Mesenchymal stem cell (in vitro differentiated cells and primary cell): ENCODE results near the gene DYNC1H1.
"Not testable (repeated sequence)": the region's sequence is repeated elsewhere in the genome, so short reads cannot be mapped to it uniquely, and the experiment has no call there.

Experiments
- DNase-seq: peaks from one replicate; pipeline ENCODE4 v3.0.0-alpha.2; 2013
- H2AFZ ChIP-seq: one replicate; pipeline ENCODE4 v1.6.1; 2013; ENCODE audit warnings: low read depth, mild to moderate bottlenecking, control low read depth, inconsistent platforms, low read length, moderate library complexity
- H2AK5ac ChIP-seq: 2 replicates; pipeline ENCODE4 v1.6.1; 2013; ENCODE audit warnings: low read length, moderate library complexity, mild to moderate bottlenecking, inconsistent platforms; ENCODE audit not compliant: severe bottlenecking
- H2BK120ac ChIP-seq: one replicate; pipeline ENCODE4 v1.6.1; 2013; ENCODE audit warnings: low read depth, mild to moderate bottlenecking, inconsistent platforms, low read length, moderate library complexity
- H2BK12ac ChIP-seq, 2 experiments: one replicate each; pipeline ENCODE4 v1.6.1; 2013; ENCODE audit warnings: inconsistent platforms in 2 of 2, low read length in 2 of 2, mild to moderate bottlenecking in 2 of 2, moderate library complexity in 2 of 2, control low read depth in 1 of 2
- H2BK15ac ChIP-seq: one replicate; pipeline ENCODE4 v1.6.1; 2013; ENCODE audit warnings: mild to moderate bottlenecking, low read depth, inconsistent platforms; ENCODE audit not compliant: poor library complexity, severe bottlenecking
- H2BK5ac ChIP-seq: 2 replicates; pipeline ENCODE4 v1.6.1; 2013; ENCODE audit warnings: low read depth, mild to moderate bottlenecking, low read length, control low read depth, inconsistent platforms; ENCODE audit not compliant: poor library complexity, severe bottlenecking
- H3K14ac ChIP-seq, 2 experiments: one replicate each; pipeline ENCODE4 v1.6.1; 2013; ENCODE audit warnings: inconsistent platforms in 2 of 2, low read length in 2 of 2, control low read depth in 1 of 2, mild to moderate bottlenecking in 1 of 2, moderate library complexity in 1 of 2
- H3K18ac ChIP-seq, 2 experiments: one replicate each; pipeline ENCODE4 v1.6.1; 2013; ENCODE audit warnings: inconsistent platforms in 2 of 2, low read length in 2 of 2, control low read depth in 1 of 2, low read depth in 1 of 2, mild to moderate bottlenecking in 1 of 2
- H3K23ac ChIP-seq, 2 experiments: one replicate each; pipeline ENCODE4 v1.6.1; 2013; ENCODE audit warnings: inconsistent platforms in 2 of 2, low read length in 2 of 2, mild to moderate bottlenecking in 2 of 2, moderate library complexity in 2 of 2, control low read depth in 1 of 2
- H3K27ac ChIP-seq: 2 replicates; pipeline ENCODE4 v1.5.1; 2013; ENCODE audit warnings: mild to moderate bottlenecking, moderate library complexity, low read length, control low read depth, inconsistent platforms; ENCODE audit not compliant: poor library complexity, severe bottlenecking
- H3K27me3 ChIP-seq, 2 experiments: 2 replicates each; pipeline versions ENCODE4 v1.6.1 to v1.7.0; 2013; ENCODE audit warnings: low read length in 2 of 2, mild to moderate bottlenecking in 2 of 2, moderate library complexity in 2 of 2, control low read depth in 1 of 2, inconsistent platforms in 1 of 2; ENCODE audit not compliant: control insufficient read depth in 1 of 2, insufficient read depth in 1 of 2
- H3K36me3 ChIP-seq, 2 experiments: 2 replicates each; pipeline versions ENCODE4 v1.6.1 to v1.7.0; 2013; ENCODE audit warnings: low read length in 2 of 2, control low read depth in 1 of 2, inconsistent platforms in 1 of 2, low read depth in 1 of 2, mild to moderate bottlenecking in 1 of 2; ENCODE audit not compliant: insufficient read depth in 2 of 2, control insufficient read depth in 1 of 2
- H3K4ac ChIP-seq, 2 experiments: one replicate each; pipeline ENCODE4 v1.6.1; 2013; ENCODE audit warnings: inconsistent platforms in 2 of 2, low read length in 2 of 2, mild to moderate bottlenecking in 2 of 2, moderate library complexity in 2 of 2, control low read depth in 1 of 2, low read depth in 1 of 2
- H3K4me1 ChIP-seq: 2 replicates; pipeline ENCODE4 v1.6.1; 2013; ENCODE audit warnings: low read depth, low read length, control low read depth; ENCODE audit not compliant: control insufficient read depth, insufficient read depth
- H3K4me2 ChIP-seq: 2 replicates; pipeline ENCODE4 v1.6.1; 2013; ENCODE audit warnings: low read length, mild to moderate bottlenecking, inconsistent platforms; ENCODE audit not compliant: poor library complexity, severe bottlenecking
- H3K4me3 ChIP-seq, 2 experiments: 2 replicates each; pipeline versions ENCODE4 v1.5.1 to v1.7.0; 2013; ENCODE audit warnings: low read length in 2 of 2, mild to moderate bottlenecking in 2 of 2, control low read depth in 1 of 2, low read depth in 1 of 2; ENCODE audit not compliant: insufficient read depth in 1 of 2
- H3K79me1 ChIP-seq: replicated peaks from 2 replicates; pipeline ENCODE4 v1.6.1; 2013; ENCODE audit warnings: mild to moderate bottlenecking, control low read depth, low read length, inconsistent platforms; ENCODE audit not compliant: poor library complexity, severe bottlenecking
- H3K9ac ChIP-seq: 2 replicates; pipeline ENCODE4 v1.7.0; 2013; ENCODE audit warnings: mild to moderate bottlenecking, low read length, moderate library complexity
- H3K9me3 ChIP-seq: 2 replicates; pipeline ENCODE4 v1.7.0; 2013; ENCODE audit warnings: mild to moderate bottlenecking, low read length; ENCODE audit not compliant: control insufficient read depth
- H4K8ac ChIP-seq: one replicate; pipeline ENCODE4 v1.6.1; 2013; ENCODE audit warnings: inconsistent platforms, mild to moderate bottlenecking, low read length, moderate library complexity
- H4K91ac ChIP-seq: one replicate; pipeline ENCODE4 v1.6.1; 2013; ENCODE audit warnings: mild to moderate bottlenecking, low read length, inconsistent platforms
- WGBS: methylation state at CpG from one replicate; pipeline ENCODE4 v1.1.7; 2013; ENCODE audit warnings: mixed read lengths; 5-methylcytosine and 5-hydroxymethylcytosine counted together

DYNC1H1 gene

GRCh38 chr14:102063109-102063807 is 98.9 kb downstream of the DYNC1H1 start:
- no peak overlapping the region for H3K4ac ChIP-seq
- peak overlapping the region; percentile 34 for H4K91ac ChIP-seq
- H3K79me1 ChIP-seq = no peaks in the 10 kb centered on the region
- no peaks in the 10 kb centered on the region for H3K36me3 ChIP-seq
- no peak overlapping the region for H3K14ac ChIP-seq
- no peak overlapping the region for H2AFZ ChIP-seq
- peak overlapping the region; percentile 19 for H3K4me2 ChIP-seq
- peaks cover 6% of the 10 kb centered on the region for H3K4me1 ChIP-seq
- peak; percentile 91 for DNase-seq
- no peak overlapping the region for H2BK120ac ChIP-seq
- H3K9me3 ChIP-seq = no peaks in the 10 kb centered on the region
- H3K4me3 ChIP-seq = no peak overlapping the region
- no peaks in the 10 kb centered on the region for H3K27me3 ChIP-seq
- peak overlapping the region; percentile 54 for H4K8ac ChIP-seq
- H3K23ac ChIP-seq = no peak overlapping the region
- no peak overlapping the region for H2AK5ac ChIP-seq
- H3K18ac ChIP-seq = no peak overlapping the region
- H3K27ac ChIP-seq = no peak overlapping the region
- 30% methylated on average over 25 of the region's 26 CpGs for WGBS
- H2BK12ac ChIP-seq = no peak overlapping the region
- H2BK15ac ChIP-seq = no peak overlapping the region
- H3K9ac ChIP-seq = no peak overlapping the region
- no peak overlapping the region for H2BK5ac ChIP-seq

DNA sequence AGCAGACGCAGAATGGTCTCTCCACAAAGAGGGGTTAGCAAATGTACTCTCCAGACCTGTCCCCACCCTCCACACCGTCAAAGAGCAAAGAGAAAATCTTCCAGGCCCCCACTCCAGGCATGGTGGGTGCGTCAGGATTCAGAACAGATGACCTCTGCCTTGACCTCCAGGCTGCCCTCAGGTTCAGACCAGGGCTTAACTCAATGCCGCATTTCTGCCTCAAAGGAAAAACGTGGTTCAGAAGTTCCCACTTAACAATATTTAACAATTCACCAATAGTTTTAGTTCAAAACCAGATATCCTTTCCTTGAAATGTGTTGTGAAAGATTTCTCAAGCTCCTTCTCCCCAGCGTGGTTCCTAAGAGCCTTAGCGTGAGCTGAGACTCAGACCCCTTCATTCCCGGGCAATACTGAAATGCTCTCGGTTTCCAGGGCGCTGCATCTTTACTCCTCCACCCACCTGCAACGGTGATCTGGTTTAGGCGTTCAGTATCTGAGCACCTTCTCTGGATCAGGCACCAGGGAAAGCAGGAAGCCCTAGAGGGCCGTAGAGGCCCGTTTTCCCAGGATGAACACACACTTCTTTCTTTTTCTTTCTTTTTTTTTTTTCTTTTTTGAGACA is 99.5 kb downstream of the DYNC1H1 start:
- H2BK120ac ChIP-seq = no peak overlapping the region
- no peaks in the 10 kb centered on the region for H3K36me3 ChIP-seq
- no peak overlapping the region for H2BK5ac ChIP-seq
- no peak for DNase-seq
- no peak overlapping the region for H2AK5ac ChIP-seq
- H4K8ac ChIP-seq = peak overlapping the region; percentile 54
- H3K4ac ChIP-seq = no peak overlapping the region
- no peak overlapping the region for H3K9ac ChIP-seq
- H2BK15ac ChIP-seq = no peak overlapping the region
- H3K18ac ChIP-seq = no peak overlapping the region
- H3K4me3 ChIP-seq = no peak overlapping the region
- H3K14ac ChIP-seq = no peak overlapping the region
- H2BK12ac ChIP-seq = no peak overlapping the region
- no peak overlapping the region for H4K91ac ChIP-seq
- H3K23ac ChIP-seq = no peak overlapping the region
- no peak overlapping the region for H3K4me2 ChIP-seq
- no peaks in the 10 kb centered on the region for H3K79me1 ChIP-seq
- no peaks in the 10 kb centered on the region for H3K9me3 ChIP-seq
- H3K27ac ChIP-seq = no peak overlapping the region
- H3K27me3 ChIP-seq = no peaks in the 10 kb centered on the region
- H3K4me1 ChIP-seq = peaks cover 6% of the 10 kb centered on the region
- WGBS = 87% methylated on average over 12 of the region's 14 CpGs
- no peak overlapping the region for H2AFZ ChIP-seq

GRCh38 chr14:102064590-102064989 is 100.2 kb downstream of the DYNC1H1 start:
- H2BK12ac ChIP-seq = not testable (repeated sequence)

GRCh38 chr14:102066041-102066451 is 101.7 kb downstream of the DYNC1H1 start:
- H3K14ac ChIP-seq = no peak overlapping the region
- peak overlapping the region; percentile 35 for H2BK5ac ChIP-seq
- DNase-seq = no peak
- H4K91ac ChIP-seq = no peak overlapping the region
- no peak overlapping the region for H3K27ac ChIP-seq
- WGBS = 90% methylated on average over 12 of the region's 12 CpGs
- no peak overlapping the region for H3K4me3 ChIP-seq
- H3K4me2 ChIP-seq = no peak overlapping the region
- H4K8ac ChIP-seq = no peak overlapping the region
- H3K9me3 ChIP-seq = no peaks in the 10 kb centered on the region
- no peak overlapping the region for H3K9ac ChIP-seq
- no peaks in the 10 kb centered on the region for H3K27me3 ChIP-seq
- H3K4me1 ChIP-seq = peaks cover 6% of the 10 kb centered on the region
- H2BK120ac ChIP-seq = no peak overlapping the region
- no peak overlapping the region for H2AFZ ChIP-seq
- H3K36me3 ChIP-seq = no peaks in the 10 kb centered on the region
- H2AK5ac ChIP-seq = no peak overlapping the region
- no peak overlapping the region for H3K4ac ChIP-seq
- no peak overlapping the region for H3K23ac ChIP-seq
- H2BK12ac ChIP-seq = no peak overlapping the region
- H2BK15ac ChIP-seq = no peak overlapping the region
- no peaks in the 10 kb centered on the region for H3K79me1 ChIP-seq
- H3K18ac ChIP-seq = no peak overlapping the region

More at GRCh38 chr14:102064590-102064989, 100.2 kb downstream of the DYNC1H1 start:
- not testable (repeated sequence) for H3K27me3 ChIP-seq, H3K4ac ChIP-seq, H3K4me2 ChIP-seq, H3K23ac ChIP-seq, H3K79me1 ChIP-seq, H3K9me3 ChIP-seq, H4K91ac ChIP-seq, H3K27ac ChIP-seq, H2AK5ac ChIP-seq, H2BK120ac ChIP-seq, H2BK5ac ChIP-seq, H3K4me3 ChIP-seq, H3K14ac ChIP-seq, H3K4me1 ChIP-seq, H2BK15ac ChIP-seq, H3K36me3 ChIP-seq, DNase-seq, H2AFZ ChIP-seq, H3K18ac ChIP-seq, H3K9ac ChIP-seq, H4K8ac ChIP-seq
- WGBS = 90% methylated on average over 8 of the region's 8 CpGs
